Measurements from ENCODE around the gene CCDC106.
A peak's percentile ranks its signal among the peaks of the same experiment; 100 is the strongest.

CCDC106 gene

DNA sequence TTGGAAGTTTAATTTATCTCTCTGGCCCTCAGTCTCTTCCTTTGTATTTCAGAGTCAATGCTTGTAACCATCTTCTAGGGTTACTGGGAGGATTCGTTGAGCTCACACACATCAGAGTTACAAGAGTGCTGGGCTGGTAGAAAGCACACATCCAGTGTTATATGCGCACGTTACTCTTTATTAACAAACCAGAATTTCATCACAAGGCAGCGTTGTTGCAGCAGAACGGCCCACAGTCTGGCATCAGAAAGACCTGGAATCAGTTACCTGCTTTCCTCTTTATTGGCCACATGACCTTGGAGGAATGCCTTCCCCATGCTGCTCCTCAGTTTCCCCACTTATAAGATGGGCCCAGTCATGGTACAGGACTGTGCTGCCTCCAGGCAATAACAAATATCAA lies 38.7 kb upstream of the CCDC106 start:
- Mint-ChIP-seq H3K4me1 (peaks cover 72% of the 10 kb centered on the region), H3K4me3 (no peak overlapping the region), H3K36me3 (peaks cover 50% of the 10 kb centered on the region), H3K27ac (no peak overlapping the region), H3K27me3 (no peaks in the 10 kb centered on the region), H3K9me3 (no peaks in the 10 kb centered on the region)
- no peak for ATAC-seq

DNA sequence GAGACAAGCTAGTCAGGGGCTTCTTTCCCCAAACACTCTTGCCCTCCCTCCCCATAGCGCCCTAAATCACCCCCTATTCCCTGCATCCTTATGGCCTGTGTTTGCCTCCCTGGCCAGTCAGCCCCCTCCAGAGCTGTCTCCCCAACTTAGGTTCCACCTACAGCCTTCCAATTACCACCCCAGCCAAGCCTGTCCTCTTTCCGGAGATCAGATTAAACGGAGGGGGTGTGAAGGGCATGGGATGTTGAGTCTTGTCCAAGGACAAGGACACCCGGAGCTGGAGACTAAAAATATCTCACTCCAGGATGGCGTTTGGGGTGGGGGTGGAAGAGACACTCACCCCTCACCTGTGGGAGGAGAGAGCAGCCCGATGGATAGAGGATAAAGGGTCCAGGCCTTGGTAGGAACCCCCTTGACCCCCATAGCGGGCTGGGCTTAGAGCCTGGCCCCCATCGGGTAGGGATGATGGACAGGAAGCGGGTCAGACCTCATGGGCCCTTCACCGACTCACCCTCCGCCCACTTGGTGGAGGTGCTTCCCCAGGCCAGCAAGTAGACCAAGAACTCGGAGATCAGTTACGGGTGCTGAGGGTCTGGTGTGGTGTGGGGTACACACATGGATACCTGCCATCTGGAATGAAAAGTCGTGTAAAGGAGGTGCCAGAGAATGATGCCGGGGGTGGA lies 36.6 kb upstream of the CCDC106 start:
- Mint-ChIP-seq H3K4me3 (peak overlapping the region; percentile 57), H3K9me3 (no peaks in the 10 kb centered on the region), H3K4me1 (peaks cover 59% of the 10 kb centered on the region), H3K27me3 (no peaks in the 10 kb centered on the region), H3K36me3 (peaks cover 54% of the 10 kb centered on the region), H3K27ac (peak overlapping the region; percentile 67)
- no peak for ATAC-seq

DNA sequence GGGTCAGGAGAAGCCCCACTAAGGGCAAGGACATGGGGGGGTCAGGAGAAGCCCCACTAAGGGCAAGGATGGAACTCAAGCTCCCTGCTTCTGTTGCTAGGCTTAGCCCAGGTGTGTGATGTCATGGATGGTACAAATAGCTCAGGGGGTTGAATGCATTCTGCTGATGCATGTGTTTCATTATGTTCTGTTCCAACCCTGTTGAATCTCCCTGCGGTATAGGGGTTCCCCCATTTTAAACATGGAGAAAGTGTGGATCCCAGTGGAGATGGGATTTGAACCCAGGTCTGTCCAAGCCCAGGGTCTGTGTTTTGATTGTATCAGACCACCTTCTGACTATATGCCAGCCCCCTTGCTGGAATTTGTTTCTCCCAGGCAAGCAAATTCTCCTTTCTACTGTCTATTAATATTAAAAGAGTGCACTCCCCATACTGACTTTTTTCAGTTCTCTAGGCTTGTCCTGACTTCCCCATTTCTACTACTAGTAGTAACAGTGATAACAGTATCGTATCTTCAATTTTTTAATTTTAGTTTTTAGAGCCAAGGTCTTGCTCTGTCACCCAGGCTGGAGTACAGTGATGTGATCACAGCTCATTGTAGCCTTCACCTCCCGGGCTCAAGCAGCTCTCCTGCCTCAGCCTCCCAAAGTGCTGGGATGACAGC lies 35.9 kb upstream of the CCDC106 start:
- peaks cover 55% of the 10 kb centered on the region for H3K36me3 Mint-ChIP-seq
- H3K4me3 Mint-ChIP-seq: peak overlapping the region; percentile 57
- peaks cover 53% of the 10 kb centered on the region for H3K4me1 Mint-ChIP-seq
- ATAC-seq: peak; percentile 52
- no peaks in the 10 kb centered on the region for H3K9me3 Mint-ChIP-seq
- H3K27ac Mint-ChIP-seq: peak overlapping the region; percentile 67
- H3K27me3 Mint-ChIP-seq: no peaks in the 10 kb centered on the region

DNA sequence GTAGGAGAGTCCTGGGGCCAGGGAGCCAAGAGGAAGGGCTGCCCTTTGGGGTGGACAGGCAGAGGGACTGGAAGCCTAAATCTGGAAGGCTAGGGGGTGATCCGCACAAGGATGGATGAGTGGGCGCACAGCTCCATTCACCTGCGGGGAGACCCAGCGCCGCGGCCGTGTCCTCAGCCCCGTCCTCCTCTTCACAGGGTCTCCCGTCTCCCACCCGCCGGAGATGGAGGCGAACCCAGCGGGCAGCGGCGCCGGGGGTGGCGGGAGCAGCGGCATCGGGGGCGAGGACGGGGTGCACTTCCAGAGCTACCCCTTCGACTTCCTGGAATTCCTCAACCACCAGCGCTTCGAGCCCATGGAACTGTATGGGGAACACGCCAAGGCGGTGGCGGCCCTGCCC lies 34.6 kb upstream of the CCDC106 start:
- H3K27me3 Mint-ChIP-seq: no peaks in the 10 kb centered on the region
- H3K9me3 Mint-ChIP-seq: no peaks in the 10 kb centered on the region
- peaks cover 54% of the 10 kb centered on the region for H3K36me3 Mint-ChIP-seq
- H3K4me3 Mint-ChIP-seq: no peak overlapping the region
- H3K4me1 Mint-ChIP-seq: peaks cover 40% of the 10 kb centered on the region
- no peak overlapping the region for H3K27ac Mint-ChIP-seq
- ATAC-seq: no peak

DNA sequence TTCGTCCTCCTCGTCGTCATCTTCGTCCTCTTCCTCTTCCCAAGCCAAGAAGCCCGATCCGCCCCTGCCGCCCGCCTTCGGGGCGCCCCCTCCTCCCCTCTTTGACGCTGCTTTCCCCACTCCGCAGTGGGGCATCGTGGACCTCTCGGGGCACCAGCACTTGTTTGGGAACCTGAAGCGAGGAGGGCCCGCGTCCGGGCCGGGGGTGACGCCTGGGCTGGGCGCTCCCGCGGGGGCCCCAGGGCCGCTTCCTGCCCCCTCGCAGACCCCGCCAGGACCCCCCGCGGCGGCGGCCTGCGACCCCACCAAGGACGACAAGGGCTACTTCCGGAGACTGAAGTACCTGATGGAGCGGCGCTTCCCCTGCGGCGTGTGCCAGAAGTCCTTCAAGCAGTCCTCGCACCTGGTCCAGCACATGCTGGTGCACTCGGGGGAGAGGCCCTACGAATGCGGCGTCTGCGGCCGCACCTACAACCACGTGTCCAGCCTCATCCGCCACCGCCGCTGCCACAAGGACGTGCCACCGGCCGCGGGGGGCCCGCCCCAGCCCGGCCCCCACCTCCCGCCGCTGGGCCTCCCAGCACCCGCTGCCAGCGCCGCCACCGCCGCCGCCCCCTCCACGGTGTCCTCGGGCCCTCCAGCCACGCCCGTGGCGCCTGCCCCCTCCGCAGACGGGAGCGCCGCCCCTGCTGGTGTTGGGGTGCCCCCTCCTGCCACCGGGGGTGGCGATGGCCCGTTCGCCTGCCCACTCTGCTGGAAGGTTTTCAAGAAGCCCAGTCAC lies 33.9 kb upstream of the CCDC106 start:
- H3K36me3 Mint-ChIP-seq: peaks cover 54% of the 10 kb centered on the region

DNA sequence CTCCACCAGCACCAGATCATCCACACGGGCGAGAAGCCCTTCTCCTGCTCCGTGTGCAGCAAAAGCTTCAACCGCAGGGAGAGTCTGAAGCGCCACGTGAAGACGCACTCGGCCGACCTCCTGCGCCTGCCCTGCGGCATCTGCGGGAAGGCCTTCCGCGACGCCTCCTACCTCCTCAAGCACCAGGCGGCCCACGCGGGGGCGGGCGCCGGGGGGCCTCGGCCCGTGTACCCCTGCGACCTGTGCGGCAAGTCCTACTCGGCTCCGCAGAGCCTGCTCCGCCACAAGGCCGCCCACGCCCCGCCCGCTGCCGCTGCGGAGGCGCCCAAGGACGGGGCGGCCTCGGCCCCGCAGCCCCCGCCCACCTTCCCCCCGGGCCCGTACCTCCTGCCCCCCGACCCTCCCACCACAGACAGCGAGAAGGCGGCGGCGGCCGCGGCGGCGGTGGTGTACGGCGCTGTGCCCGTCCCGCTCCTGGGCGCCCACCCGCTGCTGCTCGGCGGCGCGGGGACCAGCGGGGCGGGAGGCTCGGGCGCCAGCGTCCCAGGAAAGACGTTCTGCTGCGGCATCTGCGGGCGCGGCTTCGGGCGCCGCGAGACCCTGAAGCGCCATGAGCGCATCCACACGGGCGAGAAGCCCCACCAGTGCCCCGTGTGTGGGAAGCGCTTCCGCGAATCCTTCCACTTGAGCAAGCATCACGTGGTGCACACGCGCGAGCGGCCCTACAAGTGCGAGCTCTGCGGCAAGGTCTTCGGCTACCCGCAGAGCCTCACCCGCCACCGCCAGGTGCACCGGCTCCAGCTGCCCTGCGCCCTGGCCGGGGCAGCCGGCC lies 33.1 kb upstream of the CCDC106 start:
- Mint-ChIP-seq H3K9me3 (no peaks in the 10 kb centered on the region), H3K4me3 (no peak overlapping the region), H3K27me3 (no peaks in the 10 kb centered on the region), H3K27ac (no peak overlapping the region), H3K36me3 (peaks cover 46% of the 10 kb centered on the region), H3K4me1 (peaks cover 32% of the 10 kb centered on the region)
- ATAC-seq: peak; percentile 58

More for the DNA sequence above, 33.9 kb upstream of the CCDC106 start:
- H3K27me3 Mint-ChIP-seq: no peaks in the 10 kb centered on the region
- no peak overlapping the region for H3K27ac Mint-ChIP-seq
- peak; percentile 57 for ATAC-seq
- no peaks in the 10 kb centered on the region for H3K9me3 Mint-ChIP-seq
- H3K4me3 Mint-ChIP-seq: no peak overlapping the region
- peaks cover 36% of the 10 kb centered on the region for H3K4me1 Mint-ChIP-seq

DNA sequence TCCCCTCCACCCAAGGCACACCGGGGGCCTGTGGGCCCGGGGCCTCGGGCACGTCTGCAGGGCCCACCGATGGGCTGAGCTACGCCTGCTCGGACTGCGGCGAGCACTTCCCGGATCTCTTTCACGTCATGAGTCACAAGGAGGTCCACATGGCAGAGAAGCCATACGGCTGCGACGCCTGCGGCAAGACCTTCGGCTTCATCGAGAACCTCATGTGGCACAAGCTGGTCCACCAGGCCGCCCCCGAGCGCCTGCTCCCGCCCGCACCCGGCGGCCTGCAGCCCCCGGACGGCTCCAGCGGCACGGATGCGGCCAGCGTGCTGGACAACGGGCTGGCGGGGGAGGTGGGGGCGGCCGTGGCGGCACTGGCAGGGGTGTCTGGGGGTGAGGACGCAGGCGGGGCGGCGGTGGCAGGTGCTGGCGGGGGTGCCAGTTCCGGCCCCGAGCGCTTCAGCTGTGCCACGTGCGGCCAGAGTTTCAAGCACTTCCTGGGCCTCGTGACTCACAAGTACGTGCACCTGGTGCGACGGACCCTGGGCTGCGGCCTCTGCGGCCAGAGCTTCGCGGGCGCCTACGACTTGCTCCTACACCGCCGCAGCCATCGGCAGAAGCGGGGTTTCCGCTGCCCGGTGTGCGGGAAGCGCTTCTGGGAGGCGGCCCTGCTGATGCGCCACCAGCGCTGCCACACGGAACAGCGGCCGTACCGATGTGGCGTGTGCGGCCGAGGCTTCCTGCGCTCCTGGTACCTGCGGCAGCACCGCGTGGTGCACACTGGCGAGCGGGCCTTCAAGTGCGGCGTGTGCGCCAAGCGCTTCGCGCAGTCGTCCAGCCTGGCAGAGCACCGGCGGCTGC lies 32.2 kb upstream of the CCDC106 start:
- Mint-ChIP-seq H3K27me3 (no peaks in the 10 kb centered on the region), H3K4me1 (peaks cover 25% of the 10 kb centered on the region), H3K36me3 (peaks cover 41% of the 10 kb centered on the region), H3K27ac (no peak overlapping the region), H3K9me3 (no peaks in the 10 kb centered on the region), H3K4me3 (no peak overlapping the region)
- no peak for ATAC-seq

DNA sequence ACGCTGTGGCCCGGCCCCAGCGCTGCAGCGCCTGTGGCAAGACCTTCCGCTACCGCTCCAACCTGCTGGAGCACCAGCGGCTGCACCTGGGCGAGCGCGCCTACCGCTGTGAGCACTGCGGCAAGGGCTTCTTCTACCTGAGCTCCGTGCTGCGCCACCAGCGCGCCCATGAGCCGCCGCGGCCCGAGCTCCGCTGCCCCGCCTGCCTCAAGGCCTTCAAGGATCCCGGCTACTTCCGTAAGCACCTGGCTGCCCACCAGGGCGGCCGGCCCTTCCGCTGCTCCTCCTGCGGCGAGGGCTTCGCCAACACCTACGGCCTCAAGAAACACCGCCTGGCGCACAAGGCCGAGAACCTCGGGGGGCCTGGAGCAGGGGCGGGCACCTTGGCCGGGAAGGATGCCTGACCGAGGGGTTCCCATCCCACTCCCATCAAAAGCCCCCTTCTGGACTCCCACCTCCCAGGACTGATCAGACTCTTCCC lies 31.6 kb upstream of the CCDC106 start:
- peaks cover 42% of the 10 kb centered on the region for H3K36me3 Mint-ChIP-seq
- H3K9me3 Mint-ChIP-seq: no peaks in the 10 kb centered on the region
- ATAC-seq: no peak
- no peak overlapping the region for H3K27ac Mint-ChIP-seq
- no peaks in the 10 kb centered on the region for H3K27me3 Mint-ChIP-seq
- H3K4me3 Mint-ChIP-seq: no peak overlapping the region
- peaks cover 19% of the 10 kb centered on the region for H3K4me1 Mint-ChIP-seq

DNA sequence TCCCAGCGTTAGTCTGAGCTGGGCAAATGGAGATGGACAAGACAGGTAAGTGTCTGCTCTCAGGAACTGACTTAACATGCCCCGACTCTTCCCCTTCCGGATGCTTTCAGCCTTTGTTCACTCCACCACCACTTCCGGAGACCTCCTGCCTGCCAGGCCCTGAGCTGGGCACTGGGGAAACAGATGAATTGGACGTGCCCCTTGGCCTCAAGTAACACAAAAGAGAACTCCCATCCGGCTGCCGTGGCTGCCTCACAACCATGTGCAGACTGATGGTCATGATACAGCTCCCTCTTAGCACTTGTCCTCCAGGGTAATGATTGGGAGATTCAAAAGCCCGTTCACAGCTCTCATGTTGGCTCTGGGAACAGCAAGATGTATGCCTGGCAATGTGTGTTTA lies 30.6 kb upstream of the CCDC106 start:
- Mint-ChIP-seq H3K36me3 (peaks cover 42% of the 10 kb centered on the region), H3K4me3 (no peak overlapping the region), H3K27me3 (no peaks in the 10 kb centered on the region), H3K9me3 (no peaks in the 10 kb centered on the region), H3K4me1 (peaks cover 9% of the 10 kb centered on the region), H3K27ac (no peak overlapping the region)
- no peak for ATAC-seq

DNA sequence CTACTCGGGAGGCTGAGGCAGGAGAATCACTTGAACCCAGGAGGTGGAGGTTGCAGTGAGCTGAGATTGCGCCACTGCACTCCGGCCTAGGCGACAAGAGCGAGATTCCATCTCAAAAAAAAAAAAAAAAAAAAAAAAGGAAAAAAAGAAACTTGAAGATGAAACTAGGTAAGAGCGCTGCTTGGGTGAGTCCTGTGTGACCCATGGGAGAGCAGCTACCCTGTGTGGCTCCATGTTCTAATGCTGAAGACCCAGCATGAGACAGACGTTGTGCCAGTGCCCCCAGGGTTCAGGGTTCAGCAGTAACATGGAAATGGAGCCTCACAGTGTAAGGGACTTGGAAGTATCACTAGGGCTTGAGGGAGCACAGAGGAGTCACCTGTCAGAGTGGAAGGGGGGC lies 29.6 kb upstream of the CCDC106 start:
- no peak overlapping the region for H3K27ac Mint-ChIP-seq
- no peaks in the 10 kb centered on the region for H3K9me3 Mint-ChIP-seq
- peaks cover 3% of the 10 kb centered on the region for H3K4me1 Mint-ChIP-seq
- H3K4me3 Mint-ChIP-seq: no peak overlapping the region
- no peak for ATAC-seq
- H3K27me3 Mint-ChIP-seq: no peaks in the 10 kb centered on the region
- H3K36me3 Mint-ChIP-seq: peaks cover 34% of the 10 kb centered on the region

DNA sequence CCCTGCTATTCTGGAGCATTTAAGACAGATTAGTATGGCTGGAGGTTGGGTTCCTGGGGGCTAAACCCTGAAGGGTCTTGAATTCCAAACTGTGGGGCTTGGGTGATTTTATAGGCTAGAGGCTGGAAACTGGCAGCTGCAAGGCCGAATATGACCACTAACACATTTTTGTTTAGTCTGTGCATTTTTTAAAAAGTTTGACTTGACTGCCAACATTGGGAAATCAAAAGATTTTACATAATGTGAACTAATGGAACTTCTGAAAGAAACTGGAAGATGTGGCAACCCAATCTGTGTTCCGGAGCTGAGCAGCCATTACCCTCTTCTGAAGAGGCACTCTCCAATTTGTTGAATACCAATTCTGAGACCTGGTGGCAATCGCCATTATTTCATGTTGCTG lies 28.7 kb upstream of the CCDC106 start:
- Mint-ChIP-seq H3K4me1 (peaks cover 10% of the 10 kb centered on the region), H3K27me3 (no peaks in the 10 kb centered on the region), H3K9me3 (no peaks in the 10 kb centered on the region), H3K27ac (no peak overlapping the region), H3K36me3 (peaks cover 25% of the 10 kb centered on the region), H3K4me3 (no peak overlapping the region)
- ATAC-seq: no peak

DNA sequence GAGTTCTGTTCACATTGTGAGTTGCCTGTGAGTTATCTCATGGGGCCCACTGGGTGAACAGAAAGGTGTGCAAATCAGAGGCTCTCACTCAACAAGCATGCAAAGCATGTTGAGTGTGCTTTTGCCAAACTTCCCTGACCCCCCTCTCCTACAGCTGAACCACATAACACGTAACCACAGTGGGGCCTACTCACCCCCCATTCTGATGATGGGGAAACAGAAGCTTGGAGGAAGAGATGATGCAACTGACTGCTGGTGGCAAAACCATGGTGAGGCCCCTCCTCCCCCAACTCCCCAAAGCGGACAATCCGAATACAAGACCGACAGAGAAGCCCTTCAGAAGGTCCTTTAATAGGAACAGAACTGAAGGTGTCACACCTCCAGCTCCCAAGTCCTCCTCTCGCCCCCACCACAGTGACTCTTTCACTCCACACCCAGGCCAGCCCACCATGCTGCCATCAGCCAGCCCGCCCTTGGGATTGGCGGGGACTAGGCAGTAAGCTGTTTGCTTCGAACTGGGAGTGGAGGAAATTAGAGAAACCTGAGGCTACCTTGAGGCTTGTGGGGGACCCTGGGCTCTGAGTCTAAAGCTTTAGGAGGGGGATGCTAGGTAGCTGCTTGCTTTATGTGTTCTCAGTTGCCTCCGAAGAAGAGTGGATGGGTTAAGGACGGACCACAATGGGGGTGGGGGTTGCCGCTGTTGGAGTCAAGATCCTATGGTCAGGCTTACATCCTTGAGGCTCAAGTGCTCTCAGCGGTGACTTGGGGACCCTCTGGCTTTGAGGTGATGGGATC lies 27.4 kb upstream of the CCDC106 start:
- no peak overlapping the region for H3K27ac Mint-ChIP-seq
- no peak for ATAC-seq
- H3K27me3 Mint-ChIP-seq: no peaks in the 10 kb centered on the region
- peaks cover 17% of the 10 kb centered on the region for H3K4me1 Mint-ChIP-seq
- H3K9me3 Mint-ChIP-seq: no peaks in the 10 kb centered on the region
- H3K4me3 Mint-ChIP-seq: no peak overlapping the region
- peaks cover 21% of the 10 kb centered on the region for H3K36me3 Mint-ChIP-seq

DNA sequence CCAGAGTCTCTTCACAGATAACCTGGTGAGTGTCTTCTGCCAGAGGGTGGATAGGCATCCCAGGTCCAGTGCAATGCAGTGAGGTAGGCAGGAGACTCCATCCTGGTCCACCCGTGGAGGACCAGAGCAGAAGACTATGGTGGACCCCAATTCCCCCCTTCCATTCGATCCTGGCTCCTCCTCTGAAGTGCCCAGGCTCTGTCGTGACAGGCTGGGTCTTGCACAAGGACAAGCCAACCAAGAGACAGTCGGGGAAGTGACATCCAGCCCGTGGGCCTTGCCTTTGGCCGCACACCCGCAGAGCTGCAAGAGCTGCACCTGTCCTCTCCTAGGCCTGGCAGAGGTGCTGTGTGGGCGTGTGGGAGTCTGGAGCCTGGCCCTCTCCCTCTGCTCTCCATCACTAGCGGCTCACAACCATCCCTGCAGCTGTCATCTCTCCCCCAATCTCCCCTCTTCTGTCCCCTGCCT lies 26.8 kb upstream of the CCDC106 start:
- Mint-ChIP-seq H3K36me3 (peaks cover 21% of the 10 kb centered on the region), H3K4me3 (no peak overlapping the region), H3K4me1 (peaks cover 17% of the 10 kb centered on the region), H3K27ac (no peak overlapping the region), H3K27me3 (no peaks in the 10 kb centered on the region), H3K9me3 (no peaks in the 10 kb centered on the region)
- ATAC-seq: no peak

Measured in stimulated activated memory B cell treated with anti-CD40 and anti-IgM and Interleukin-4, amounts not matched to agents 10 μg/mL and 1 μg/mL and 100 μg/mL, for 72 hours (primary cell).